ENCODE results near the gene SMARCC1.

DNA sequence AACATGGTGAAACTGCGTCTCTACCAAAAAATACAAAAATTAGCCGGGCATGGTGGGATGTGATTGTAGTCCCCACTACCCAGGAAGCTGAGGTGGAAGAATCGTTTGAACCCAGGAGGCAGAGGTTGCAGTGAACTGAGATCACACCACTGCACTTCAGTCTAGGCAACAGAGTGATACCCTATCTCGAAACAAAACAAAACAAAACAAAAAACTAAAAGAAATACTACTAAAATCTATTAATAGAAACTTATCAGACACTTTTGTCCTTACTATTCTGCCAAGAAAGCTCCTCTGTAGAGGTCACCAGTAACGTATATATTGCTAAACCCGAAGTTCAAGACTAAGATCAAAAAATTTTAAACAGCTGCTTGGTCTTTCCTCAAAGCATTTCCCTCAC lies 67.1 kb downstream of the SMARCC1 start:
- TF ChIP-seq, protein P1, sequence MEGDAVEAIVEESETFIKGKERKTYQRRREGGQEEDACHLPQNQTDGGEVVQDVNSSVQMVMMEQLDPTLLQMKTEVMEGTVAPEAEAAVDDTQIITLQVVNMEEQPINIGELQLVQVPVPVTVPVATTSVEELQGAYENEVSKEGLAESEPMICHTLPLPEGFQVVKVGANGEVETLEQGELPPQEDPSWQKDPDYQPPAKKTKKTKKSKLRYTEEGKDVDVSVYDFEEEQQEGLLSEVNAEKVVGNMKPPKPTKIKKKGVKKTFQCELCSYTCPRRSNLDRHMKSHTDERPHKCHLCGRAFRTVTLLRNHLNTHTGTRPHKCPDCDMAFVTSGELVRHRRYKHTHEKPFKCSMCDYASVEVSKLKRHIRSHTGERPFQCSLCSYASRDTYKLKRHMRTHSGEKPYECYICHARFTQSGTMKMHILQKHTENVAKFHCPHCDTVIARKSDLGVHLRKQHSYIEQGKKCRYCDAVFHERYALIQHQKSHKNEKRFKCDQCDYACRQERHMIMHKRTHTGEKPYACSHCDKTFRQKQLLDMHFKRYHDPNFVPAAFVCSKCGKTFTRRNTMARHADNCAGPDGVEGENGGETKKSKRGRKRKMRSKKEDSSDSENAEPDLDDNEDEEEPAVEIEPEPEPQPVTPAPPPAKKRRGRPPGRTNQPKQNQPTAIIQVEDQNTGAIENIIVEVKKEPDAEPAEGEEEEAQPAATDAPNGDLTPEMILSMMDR (IDR thresholded peaks at IDR 0.05) = no peak
- no peak for TF ChIP-seq POLR2A (IDR thresholded peaks at IDR 0.05)
